HG02885 (cell line): ENCODE measurements around the gene NEU4.
"Not testable (repeated sequence)": the region's sequence is repeated elsewhere in the genome, so short reads cannot be mapped to it uniquely, and the experiment has no call there.

Source experiments
- ATAC-seq: cut with Tn5 transposase; IDR thresholded peaks from one replicate; pipeline ENCODE4 v1.9.1; 2021; ENCODE audit warnings: mild to moderate bottlenecking; ENCODE audit not compliant: unreplicated experiment, poor library complexity

The NEU4 gene

DNA sequence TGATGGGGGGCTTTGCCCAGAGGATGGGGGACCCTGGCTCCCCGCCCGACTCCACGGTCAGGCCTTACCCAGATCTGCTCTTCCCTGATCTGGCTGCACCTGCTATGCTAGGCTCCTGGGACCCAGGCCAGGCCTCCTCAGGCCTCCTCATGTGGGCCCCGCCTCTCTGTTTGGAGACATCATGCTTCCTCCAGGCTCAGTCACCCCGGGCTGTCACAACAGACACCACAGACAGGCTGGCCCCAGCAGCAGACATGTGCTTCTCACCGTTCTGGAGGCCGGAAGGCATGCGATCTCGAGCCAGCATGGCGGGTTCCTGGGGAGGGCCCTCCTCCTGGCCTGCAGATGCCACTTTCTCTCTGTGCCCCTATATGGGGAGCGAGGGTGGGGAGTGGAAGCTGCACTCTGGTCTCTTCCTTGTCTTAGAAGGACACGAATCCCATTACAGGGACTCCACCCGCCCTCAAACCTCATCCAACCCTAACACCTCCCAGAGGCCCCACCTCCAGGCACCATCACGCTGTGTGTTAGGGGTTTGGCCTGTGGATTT lies 10.8 kb upstream of the NEU4 start:
- no peak for ATAC-seq

DNA sequence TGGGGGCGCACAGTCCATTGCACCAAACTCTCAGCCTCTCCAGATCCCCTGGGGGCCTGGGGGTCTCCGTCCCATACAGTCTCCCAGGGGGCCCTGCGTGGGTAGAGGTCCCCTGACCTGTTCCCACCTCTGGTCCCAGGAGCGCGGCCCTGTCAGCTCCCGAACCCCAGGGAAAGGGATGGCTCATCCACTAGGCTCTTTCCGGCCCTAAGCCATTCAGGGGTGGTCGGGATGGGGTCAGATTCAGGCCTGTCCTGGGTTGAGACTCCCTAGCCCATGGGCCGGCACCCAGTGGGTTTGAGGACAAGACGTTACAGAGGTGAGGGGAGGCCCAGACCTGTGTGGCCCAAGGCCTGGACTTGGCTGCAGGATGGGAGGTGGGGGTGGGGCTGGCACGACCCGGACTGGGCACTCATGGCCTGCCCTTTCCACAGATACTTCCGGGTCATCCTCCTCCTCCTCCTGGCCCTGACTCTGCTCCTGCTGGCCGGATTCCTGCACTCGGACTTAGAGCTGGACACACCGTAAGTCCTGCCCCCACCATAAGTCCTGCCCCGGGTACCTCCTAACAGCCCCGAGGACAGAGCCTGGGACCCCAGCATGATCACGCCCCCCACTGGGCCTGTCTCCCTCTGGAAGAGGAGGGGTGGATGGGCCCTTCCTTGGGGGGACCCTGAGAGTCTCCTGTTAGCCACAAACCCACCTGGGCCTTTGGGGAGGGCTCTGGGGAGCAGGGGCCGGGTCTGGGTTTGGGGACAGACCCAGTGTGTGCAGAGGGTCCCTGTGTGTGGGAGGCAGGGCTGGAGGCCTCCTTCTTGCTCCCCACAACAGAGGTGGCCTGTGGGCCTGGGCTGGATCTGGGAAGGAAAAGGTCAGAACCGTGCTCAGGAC lies 10.1 kb upstream of the NEU4 start:
- no peak for ATAC-seq

DNA sequence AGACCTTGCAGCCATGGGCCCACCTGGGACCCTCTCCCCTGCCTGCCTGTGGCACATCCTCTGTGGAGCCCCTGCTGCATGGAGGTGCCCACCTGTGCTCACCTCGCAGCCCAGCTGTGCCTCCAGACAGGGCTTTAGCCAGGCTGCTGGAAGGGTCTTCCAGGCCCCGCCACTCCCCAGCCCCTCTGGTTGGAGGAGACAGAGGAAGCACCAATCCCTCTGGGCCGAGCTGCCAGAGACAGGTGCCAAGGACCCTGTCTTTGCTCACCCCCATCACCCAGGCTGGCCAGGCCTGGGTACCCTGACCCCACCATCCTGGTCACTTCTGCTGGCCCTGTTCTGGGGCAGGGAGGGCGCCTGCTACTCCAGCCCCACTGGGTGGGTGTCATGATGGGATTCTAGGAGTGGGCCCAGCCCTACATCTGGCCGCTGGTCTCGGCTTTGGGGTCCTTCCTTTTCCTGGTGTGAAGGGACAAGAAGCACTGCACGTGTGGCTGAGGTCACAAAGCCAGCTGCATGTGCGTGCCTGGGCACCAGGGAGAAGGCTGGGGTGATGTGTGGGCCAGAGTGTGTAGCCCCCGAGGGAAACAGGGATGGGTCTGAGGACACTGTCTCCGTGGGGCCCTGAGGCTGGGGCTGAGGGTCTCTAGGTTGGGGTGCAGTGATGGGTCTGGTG lies 9.3 kb upstream of the NEU4 start:
- ATAC-seq = no peak

DNA sequence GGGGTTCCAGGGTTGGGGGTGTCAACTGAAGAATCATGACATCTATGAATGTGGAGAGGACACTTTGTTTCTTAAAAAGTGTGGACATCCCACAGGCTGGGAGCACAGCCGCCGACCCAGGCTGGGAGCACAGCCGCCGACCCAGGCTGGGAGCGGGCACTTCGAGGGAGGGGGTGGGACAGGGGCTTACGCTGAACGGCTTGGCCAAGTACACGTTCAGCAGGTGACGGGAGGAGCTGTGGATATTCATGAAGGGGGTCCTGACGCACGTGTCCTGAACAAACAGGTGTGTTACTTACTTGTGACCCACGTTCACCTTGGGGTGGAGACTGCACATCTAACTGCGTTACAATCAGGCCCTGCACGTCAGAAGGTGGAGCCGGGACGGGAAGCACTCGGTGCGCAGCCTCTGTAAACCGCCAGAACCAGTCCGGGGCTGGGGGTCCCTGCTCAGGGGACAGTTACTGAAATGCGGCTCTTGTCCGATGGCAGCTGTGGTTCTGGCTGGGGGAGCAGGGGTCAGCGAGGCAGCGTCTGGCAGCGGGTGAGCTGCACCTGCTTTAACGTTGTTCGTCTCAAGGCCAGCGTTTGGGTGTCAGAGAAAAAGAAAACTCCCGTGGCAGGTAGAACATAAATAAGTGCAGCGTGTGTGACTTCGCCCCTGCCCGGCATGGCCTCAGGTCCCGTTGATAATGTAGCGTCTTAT lies 8.6 kb upstream of the NEU4 start:
- not testable (repeated sequence) for ATAC-seq

DNA sequence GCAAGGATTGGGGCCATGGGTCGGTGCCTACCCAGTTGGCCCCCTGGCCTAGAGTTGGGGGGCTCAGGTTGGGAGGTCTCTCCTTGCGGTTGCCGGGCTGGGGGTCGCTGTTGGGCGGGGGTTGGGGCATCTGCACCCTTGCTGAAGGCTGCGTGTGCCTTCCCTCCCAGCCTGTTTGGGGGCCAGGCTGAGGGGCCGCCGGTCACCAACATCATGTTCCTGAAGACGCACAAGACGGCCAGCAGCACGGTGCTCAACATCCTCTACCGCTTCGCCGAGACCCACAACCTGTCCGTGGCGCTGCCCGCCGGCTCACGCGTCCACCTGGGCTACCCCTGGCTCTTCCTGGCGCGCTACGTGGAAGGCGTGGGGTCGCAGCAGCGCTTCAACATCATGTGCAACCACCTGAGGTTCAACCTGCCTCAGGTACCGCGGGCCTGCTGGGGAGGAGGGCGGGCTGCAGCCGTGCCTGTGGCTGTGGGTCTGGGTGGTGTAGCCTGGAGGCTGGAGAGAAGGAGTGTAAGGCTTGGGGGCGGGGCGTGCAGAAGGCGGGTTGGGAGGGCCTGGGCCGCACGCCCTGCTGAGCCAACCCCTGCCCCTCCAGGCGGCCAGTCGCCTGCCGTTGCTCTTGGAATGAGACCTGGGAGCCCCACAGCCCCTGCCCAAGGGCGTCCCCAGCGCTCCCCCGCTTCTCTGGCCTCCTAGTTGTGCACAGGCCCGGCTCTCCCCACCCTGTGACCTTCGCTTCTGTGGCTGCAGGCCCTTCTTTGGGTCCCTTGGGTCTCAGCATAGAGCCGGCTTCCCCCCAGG lies 7.2 kb upstream of the NEU4 start:
- ATAC-seq = no peak

DNA sequence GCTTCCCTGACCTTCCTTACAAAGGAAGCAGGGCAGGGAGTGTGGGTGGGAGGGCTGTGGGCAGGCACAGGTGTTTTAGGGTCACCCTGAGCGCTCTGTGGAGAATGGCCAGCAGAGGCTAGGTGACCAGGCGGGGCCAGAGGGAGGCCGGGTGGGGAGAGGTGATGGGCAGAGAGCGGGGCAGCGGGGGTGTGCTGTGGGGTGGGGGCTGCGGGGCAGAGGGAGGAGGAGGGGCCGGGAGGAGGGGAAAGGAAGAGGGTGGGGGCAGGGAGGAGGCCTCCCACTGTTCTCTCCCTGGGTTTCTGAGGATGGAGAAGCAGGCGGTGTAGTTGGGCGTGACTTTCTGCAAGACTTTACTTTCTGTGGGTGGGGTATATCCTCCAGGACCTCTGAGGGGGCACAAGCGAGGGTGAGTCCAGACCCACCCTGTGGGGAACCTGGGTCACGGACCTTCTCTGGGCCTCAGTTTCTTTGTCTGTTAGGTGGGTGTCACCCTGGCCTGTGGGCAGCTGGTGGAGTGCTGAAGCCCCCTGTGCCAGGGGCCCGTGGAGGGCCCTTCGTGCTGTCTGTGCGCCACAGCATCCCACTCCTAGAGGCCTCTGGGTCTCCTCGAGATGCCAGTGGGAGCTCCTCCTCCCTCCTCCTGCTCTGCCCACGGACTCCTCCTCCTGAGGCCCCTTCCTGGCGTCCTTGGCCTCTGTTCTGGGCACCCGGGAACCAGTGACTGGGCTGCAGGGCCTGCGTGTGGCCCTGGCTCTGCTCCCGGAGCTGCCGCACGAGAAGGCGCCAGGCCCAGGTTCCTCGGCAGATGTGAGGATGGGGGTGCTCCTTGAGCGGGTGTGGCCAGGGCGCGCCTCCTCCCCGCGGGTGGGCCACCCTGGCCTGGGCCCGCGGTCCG lies 6.3 kb upstream of the NEU4 start:
- ATAC-seq = no peak

DNA sequence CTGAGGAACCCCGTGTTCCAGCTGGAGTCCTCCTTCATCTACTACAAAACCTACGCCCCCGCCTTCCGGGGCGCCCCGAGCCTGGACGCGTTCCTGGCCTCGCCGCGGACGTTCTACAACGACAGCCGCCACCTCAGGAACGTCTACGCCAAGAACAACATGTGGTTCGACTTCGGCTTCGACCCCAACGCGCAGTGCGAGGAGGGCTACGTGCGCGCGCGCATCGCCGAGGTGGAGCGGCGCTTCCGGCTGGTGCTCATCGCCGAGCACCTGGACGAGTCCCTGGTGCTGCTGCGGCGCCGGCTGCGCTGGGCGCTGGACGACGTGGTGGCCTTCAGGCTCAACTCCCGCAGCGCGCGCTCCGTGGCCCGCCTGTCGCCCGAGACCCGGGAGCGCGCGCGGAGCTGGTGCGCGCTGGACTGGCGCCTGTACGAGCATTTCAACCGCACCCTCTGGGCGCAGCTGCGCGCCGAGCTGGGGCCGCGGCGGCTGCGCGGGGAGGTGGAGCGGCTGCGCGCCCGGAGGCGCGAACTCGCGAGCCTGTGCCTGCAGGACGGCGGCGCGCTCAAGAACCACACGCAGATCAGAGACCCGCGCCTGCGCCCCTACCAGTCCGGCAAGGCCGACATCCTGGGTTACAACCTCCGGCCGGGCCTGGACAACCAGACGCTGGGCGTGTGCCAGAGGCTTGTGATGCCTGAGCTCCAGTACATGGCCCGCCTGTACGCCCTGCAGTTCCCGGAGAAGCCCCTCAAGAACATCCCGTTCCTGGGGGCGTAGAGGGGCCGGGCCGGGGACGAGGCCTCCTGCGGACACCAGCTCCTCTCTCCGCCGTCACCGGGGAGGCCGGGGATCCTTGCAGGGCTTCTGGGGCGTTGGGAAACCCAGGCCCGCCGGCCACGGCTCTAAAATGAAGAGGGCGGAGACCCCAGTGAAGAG lies 5.3 kb upstream of the NEU4 start:
- ATAC-seq = no peak

DNA sequence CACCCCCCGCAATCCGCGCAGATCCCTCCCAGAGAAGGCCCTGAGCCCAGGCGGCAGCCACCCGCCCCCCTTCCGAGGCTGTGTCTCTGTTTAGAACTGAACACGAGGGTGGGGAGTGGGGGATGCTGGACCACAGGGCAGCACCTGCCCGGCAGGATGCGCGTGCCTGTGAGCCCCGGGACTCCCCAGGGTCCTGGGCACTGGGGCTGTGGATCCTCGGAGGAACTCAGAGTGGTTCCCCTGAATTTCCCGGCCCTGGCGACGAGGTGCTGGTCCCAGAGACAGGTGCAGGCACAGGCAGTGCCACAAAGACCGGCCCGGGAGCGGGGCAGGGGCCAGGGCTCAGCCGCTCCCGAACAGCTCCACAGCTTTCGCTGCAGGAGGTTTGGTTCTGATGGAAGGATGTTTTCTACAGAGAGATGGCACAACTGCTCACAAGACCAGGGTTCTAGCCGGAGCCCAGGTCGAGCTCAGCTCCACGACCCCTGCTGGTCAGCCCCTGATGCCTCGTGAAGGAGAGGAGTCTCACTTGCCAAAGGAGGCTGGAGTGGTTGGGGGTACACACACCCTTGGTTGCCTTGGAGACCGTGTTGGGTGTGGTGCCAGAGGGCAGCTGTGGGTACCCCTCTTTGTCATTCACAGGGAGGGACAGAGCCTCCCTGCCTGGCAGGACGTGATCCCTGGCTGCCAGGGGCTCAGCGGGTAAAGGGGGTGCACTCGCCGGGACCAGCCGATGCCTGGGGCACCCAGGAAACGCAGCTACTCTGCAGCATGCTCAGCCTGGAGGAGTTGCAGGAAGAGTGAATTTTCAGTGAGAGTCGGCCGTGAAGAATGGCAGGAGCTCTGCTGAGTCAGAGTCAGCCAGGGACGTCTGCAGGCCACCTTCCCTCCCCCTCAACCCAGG lies 4.4 kb upstream of the NEU4 start:
- ATAC-seq = no peak

DNA sequence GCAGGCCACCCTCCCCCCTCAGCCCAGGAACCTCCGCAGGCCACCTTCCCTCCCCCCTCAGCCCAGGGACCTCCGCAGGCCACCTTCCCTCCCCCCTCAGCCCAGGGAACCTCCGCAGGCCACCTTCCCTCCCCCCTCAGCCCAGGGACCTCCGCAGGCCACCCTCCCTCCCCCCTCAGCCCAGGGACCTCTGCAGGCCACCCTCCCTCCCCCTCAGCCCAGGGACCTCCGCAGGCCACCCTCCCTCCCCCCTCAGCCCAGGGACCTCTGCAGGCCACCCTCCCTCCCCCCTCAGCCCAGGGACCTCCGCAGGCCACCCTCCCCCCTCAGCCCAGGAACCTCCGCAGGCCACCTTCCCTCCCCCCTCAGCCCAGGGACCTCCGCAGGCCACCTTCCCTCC lies 2.8 kb upstream of the NEU4 start:
- not testable (repeated sequence) for ATAC-seq

DNA sequence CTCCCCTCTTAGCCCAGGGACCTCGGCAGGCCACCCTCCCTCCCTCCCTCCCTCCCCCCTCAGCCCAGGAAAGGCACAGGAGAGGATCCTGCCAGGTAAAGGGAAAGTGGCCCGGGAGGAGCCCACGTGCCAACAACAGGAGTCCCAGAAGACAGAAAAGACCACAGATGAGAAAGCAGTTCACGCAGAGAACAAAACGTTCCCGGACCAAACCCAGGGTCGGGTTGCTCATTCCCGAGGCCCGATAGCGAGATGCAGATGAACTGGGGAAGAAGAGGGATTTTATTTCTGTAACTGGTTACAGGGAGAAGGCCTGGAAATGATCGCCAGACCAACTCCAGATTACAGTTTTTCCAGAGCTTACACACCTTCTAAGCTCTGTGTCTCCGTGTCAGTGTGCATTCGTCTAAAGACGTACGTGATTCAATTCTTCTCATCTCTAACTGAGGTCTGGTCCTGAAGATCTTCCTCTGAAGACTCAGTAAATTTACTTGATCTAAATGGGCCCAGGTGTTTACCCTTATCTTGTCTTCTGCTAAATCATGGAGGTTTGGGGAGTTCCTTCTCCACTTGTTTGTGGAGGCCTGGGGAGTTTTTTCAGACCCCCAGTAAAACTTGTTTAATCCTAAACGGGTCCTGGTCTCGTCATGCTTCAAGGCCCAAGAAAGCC lies 807 bp upstream of the NEU4 start:
- no peak for ATAC-seq

DNA sequence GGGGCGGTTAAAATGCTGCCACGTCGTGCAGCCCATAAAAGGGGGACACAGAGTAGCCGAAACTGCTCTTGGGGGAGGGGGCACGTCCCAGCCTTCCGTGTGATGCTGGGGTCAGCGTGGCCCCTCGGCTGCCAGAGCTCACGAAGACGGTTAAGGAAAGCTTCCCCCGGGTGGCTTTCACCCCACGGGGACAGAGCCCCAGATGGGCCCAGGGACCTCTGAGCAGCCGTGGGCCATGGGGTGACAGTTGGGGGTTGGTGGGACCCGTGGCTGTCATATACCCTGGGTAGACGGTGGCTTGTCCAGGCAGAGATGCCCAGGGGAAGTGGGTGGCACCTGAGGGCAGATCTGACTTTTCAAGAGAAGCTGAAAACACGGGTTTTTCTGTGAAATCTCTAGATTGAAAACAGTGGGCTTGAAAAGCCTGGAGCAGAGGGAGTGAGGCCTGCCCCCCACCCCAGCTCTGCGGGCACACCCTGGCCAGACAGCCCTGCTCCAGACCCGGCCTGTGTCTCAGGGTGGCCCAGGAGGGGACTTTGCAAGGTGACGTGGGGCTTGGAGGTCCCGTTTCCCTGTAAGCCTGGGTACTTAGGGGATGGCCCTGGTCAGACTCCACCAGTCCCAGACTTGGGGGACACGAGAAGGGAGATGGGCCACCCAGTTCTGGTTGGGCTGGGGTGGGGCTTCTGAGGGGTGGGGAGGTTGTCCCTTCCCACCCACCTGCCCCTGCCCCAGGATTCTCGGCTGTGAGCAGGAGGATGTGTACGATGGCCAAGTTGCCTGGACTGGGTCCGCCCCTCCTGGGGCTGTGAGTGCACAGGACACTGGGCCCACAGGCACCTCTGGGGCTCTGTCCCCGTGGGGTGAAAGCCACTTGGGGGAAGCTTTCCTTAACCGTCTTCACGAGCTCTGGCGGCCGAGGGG lies 652 bp downstream of the NEU4 start:
- ATAC-seq = no peak

DNA sequence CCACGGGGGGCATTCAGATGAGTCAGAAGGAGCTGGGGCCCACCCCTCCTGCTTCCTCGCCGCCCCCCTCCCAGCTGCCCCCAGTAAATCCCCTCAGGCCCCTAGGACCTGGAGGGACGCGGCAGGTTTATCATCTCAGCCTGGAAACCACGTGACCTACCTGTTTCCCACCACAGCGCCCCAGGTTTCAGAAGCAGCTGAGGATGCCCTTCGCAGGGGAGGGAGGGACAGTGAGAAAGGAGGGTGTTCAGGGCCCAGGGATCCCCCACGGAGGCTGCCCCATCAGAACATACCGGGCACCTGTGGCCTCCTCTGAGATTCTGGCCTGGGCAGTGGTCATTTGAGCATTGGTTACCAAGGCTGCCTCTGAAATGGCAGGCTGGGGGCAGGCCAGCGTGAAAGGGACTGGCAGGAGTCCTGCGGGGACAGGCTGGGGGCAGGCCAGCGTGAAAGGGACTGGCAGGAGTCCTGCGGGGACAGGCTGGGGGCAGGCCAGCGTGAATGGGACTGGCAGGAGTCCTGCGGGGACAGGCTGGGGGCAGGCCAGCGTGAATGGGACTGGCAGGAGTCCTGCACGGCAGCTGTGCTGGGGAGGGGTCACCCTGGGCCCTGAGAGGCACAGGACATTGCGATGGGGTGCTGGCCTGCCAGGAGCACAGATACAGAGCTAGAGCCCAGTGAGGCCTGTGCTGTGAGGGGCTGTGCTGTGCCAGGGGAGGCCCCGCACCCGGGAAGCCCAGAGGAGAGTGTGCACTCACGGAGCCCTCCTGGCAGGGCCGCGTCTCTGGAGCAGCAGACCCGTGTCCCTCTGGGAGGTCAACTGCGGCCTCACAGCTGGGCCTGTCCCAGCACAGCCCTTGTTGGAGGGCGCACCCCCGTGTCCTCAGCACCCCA lies 1.6 kb downstream of the NEU4 start:
- no peak for ATAC-seq

DNA sequence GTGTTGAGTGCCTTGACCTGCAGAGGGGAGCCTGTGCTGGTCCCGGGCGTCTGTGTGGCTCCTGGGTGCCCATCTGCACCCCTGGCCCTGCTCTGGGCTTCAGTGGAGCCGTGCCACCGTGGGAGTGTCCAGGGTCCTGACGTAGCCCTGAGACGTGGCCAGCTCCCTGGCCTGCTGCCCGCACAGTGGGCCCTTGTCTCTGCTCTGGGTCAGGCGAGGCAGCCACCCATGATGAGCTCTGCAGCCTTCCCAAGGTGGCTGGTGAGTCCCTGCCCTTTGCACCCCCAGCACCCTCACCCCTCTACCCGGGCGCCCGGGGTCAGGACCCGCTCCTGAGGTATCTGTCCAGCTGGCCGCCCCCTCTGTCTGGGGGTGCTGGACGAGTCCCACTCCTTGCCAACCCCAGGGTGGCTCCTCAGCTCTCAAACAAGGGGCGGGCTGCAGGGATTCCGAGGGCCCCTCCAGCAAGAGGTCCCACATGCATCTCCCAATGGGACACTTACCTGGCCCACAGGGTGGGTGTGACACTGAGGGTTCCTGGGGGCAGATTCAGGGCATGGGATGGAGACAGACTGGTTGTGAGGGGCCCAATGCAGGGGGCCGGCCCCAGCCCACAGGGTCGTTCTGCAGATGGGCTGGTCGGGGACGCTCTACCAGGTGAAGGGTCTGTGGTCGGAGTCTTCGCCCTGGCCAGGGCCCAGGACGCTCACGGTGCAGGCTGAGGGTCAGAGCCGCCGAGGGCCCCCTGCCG lies 2.4 kb downstream of the NEU4 start:
- no peak for ATAC-seq
